ENCODE results near the gene PRXL2B. TPM values are rescaled to one million over a fixed set of nuclear protein-coding genes. Genes with fewer than 3 reads are reported as not detected.
A peak's percentile ranks its signal among the peaks of the same experiment; 100 is the strongest.

PRXL2B gene
- total and polyA plus RNA-seq, 10 of the 15 experiments (the other 5 are each of a cell fraction or from before 2014, with no cell fraction given), result 0.44 to 5.6 (median 4.0) TPM

DNA sequence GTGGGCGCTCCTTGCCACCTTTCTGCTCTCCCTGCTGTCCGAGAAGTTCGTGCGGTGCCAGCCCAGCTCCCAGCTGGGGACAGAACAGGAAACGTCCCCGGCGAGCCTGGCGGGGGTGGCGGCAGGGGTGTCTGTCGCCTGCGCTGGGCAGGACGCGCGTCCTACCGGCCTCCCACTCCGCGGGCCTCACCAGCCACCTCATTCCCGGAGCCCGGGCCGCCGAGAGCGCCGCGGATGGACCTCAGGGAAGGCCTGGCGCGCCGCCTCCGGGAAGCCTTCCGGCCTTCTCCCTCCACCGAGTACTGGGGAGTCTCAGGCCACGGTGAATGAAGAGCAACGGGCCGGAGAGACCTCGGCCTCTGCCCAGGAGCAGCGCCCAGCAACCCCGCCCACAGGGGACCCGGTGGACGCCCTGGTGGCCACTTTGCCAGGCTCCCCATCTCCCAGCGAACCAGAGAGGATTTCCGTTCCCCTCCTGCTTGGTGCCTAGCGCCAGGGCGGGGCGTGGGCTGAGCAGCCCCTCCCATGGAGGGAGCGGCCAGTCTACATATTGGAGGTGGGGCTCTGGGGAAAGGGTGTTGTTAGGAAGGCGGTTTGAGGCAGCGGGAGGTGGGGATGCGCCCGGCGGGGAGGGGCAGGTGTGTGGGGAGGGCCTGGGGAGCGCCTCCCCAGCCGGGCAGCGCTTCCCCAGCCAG lies 39.9 kb upstream of the PRXL2B start (continued):
- TF ChIP-seq HDGF (IDR thresholded peaks at IDR 0.05) (peak; percentile 94), FOS (IDR thresholded peaks at IDR 0.05; ENCODE audit: borderline replicate concordance, extremely low read depth, insufficient read length) (no peak), POLR2AphosphoS5 (IDR thresholded peaks at IDR 0.05; ENCODE audit: low read length) (0 out of 2 replicates have a peak, but pooled peaks have one; percentile 8), TCF12 (IDR thresholded peaks at IDR 0.05; ENCODE audit: low read depth, low read length) (no peak), IKZF1 (conservative IDR thresholded peaks at IDR 0.05) (peak; percentile 84), CBFB (IDR thresholded peaks at IDR 0.05; ENCODE audit: low read depth) (no peak), YBX1 (IDR thresholded peaks at IDR 0.05) (no peak), ZZZ3 (IDR thresholded peaks at IDR 0.05; ENCODE audit: control insufficient read depth, insufficient read length, low read depth) (no peak), PML (IDR thresholded peaks at IDR 0.05; ENCODE audit: low read length) (peak; percentile 84; the same call in 1 of the 2 replicates), EGR1 (IDR thresholded peaks at IDR 0.05; ENCODE audit: borderline replicate concordance in 1 of 2, low read depth in 2 of 2, low read length in 2 of 2) (peak in 1 of 2 experiments; percentile 36; a peak in 1 of 3 replicates), BRCA1 (IDR thresholded peaks at IDR 0.05; ENCODE audit: low read depth, low read length) (no peak), ZNF24 (IDR thresholded peaks at IDR 0.05) (no peak), ASH2L (IDR thresholded peaks at IDR 0.05; ENCODE audit: borderline replicate concordance, low read depth) (no peak), NBN (IDR thresholded peaks at IDR 0.05) (peak; percentile 41; the same call in 1 of the 2 replicates), ATF7 (IDR thresholded peaks at IDR 0.05; ENCODE audit: low read depth) (no peak), GABPA (IDR thresholded peaks at IDR 0.05; ENCODE audit: low read depth) (no peak), BMI1 (IDR thresholded peaks at IDR 0.05; ENCODE audit: borderline replicate concordance) (no peak), TCF3 (IDR thresholded peaks at IDR 0.05; ENCODE audit: borderline replicate concordance, insufficient read depth, low read depth, low read length) (no peak), TARDBP (IDR thresholded peaks at IDR 0.05; ENCODE audit: borderline replicate concordance) (no peak), MEF2B (IDR thresholded peaks at IDR 0.05; ENCODE audit: partially characterized antibody, poor library complexity, severe bottlenecking) (peak; percentile 33), ZNF207 (IDR thresholded peaks at IDR 0.05; ENCODE audit: borderline replicate concordance) (no peak), SUZ12 (IDR thresholded peaks at IDR 0.05; ENCODE audit: unreplicated experiment) (no peak)
- TF ChIP-seq, protein P1, sequence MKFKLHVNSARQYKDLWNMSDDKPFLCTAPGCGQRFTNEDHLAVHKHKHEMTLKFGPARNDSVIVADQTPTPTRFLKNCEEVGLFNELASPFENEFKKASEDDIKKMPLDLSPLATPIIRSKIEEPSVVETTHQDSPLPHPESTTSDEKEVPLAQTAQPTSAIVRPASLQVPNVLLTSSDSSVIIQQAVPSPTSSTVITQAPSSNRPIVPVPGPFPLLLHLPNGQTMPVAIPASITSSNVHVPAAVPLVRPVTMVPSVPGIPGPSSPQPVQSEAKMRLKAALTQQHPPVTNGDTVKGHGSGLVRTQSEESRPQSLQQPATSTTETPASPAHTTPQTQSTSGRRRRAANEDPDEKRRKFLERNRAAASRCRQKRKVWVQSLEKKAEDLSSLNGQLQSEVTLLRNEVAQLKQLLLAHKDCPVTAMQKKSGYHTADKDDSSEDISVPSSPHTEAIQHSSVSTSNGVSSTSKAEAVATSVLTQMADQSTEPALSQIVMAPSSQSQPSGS (IDR thresholded peaks at IDR 0.05; ENCODE audit: low read length), result no peak
- TF ChIP-seq, protein P2, sequence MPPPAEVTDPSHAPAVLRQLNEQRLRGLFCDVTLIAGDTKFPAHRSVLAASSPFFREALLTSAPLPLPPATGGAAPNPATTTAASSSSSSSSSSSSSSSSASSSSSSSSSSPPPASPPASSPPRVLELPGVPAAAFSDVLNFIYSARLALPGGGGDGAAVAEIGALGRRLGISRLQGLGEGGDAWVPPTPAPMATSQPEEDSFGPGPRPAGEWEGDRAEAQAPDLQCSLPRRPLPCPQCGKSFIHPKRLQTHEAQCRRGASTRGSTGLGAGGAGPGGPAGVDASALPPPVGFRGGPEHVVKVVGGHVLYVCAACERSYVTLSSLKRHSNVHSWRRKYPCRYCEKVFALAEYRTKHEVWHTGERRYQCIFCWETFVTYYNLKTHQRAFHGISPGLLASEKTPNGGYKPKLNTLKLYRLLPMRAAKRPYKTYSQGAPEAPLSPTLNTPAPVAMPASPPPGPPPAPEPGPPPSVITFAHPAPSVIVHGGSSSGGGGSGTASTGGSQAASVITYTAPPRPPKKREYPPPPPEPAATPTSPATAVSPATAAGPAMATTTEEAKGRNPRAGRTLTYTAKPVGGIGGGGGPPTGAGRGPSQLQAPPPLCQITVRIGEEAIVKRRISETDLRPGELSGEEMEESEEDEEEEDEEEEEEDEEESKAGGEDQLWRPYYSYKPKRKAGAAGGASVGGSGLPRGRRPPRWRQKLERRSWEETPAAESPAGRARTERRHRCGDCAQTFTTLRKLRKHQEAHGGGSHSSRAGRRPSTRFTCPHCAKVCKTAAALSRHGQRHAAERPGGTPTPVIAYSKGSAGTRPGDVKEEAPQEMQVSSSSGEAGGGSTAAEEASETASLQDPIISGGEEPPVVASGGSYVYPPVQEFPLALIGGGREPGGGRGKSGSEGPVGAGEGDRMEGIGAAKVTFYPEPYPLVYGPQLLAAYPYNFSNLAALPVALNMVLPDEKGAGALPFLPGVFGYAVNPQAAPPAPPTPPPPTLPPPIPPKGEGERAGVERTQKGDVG (CRISPR knock-in tag; IDR thresholded peaks at IDR 0.05), result no peak
- TF ChIP-seq, protein P3, sequence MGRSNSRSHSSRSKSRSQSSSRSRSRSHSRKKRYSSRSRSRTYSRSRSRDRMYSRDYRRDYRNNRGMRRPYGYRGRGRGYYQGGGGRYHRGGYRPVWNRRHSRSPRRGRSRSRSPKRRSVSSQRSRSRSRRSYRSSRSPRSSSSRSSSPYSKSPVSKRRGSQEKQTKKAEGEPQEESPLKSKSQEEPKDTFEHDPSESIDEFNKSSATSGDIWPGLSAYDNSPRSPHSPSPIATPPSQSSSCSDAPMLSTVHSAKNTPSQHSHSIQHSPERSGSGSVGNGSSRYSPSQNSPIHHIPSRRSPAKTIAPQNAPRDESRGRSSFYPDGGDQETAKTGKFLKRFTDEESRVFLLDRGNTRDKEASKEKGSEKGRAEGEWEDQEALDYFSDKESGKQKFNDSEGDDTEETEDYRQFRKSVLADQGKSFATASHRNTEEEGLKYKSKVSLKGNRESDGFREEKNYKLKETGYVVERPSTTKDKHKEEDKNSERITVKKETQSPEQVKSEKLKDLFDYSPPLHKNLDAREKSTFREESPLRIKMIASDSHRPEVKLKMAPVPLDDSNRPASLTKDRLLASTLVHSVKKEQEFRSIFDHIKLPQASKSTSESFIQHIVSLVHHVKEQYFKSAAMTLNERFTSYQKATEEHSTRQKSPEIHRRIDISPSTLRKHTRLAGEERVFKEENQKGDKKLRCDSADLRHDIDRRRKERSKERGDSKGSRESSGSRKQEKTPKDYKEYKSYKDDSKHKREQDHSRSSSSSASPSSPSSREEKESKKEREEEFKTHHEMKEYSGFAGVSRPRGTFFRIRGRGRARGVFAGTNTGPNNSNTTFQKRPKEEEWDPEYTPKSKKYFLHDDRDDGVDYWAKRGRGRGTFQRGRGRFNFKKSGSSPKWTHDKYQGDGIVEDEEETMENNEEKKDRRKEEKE (IDR thresholded peaks at IDR 0.05), result no peak

All from GM12878 (cell line).